ENCODE data around the gene UCN. TPM values are rescaled to one million over a fixed set of nuclear protein-coding genes. Genes with fewer than 3 reads are reported as not detected.
"Not testable (repeated sequence)": the region's sequence is repeated elsewhere in the genome, so short reads cannot be mapped to it uniquely, and the experiment has no call there.

Gene UCN
- total RNA-seq, 1 donor from 2014 or later = 0.84 TPM

DNA sequence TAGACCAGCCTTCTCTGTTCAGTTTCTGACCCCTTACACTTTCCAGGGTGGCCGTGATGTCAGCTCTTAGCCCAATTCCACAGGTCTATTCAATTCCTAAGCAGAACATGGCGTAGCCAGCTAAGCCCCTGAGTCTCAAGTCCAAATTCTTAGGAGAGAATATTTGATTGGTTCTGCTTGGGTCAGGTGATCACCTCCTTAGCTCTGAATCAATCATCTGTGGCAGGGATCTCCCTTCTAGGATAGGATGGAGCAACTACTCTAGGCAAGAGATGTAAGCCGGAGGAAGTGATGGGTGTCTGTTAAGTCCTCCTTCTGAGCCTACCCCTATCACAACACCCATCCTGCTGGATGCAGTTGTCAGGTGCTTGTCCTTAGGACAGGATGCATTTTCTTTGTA lies 11.1 kb downstream of the UCN start:
- intact Hi-C loops (cut with DNase I) = no loop called here
- no peak for DNase-seq (ENCODE audit: missing footprints)
- ATAC-seq = no peak

- intact Hi-C loops (cut with DNase I) = no loop called here
- DNase-seq (ENCODE audit: missing footprints) = no peak
Observed at GRCh38 chr2:27296481-27296880, 11.8 kb downstream of the UCN start.

DNA sequence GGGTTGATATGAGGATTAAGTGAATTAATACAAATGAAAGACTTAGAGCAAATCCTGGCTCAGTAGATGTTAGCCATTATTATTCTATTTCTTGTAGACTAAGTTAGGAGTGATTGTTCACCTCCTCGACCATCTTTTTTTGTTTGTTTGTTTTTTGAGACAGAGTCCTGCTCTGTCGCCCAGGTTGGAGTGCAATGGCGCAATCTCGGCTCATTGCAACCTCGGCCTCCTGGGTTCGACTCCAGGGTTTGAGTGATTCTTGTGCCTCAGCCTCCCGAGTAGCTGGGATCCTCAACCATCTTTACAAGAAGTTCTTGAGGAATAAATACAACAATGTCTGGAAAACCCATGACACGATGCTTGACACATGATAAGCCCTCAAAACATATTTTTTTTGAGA lies 13.3 kb downstream of the UCN start:
- no peak for DNase-seq (ENCODE audit: missing footprints)
- ATAC-seq = no peak
- intact Hi-C loops (cut with DNase I) = no loop called here

More at GRCh38 chr2:27296481-27296880, 11.8 kb downstream of the UCN start:
- ATAC-seq = no peak

DNA sequence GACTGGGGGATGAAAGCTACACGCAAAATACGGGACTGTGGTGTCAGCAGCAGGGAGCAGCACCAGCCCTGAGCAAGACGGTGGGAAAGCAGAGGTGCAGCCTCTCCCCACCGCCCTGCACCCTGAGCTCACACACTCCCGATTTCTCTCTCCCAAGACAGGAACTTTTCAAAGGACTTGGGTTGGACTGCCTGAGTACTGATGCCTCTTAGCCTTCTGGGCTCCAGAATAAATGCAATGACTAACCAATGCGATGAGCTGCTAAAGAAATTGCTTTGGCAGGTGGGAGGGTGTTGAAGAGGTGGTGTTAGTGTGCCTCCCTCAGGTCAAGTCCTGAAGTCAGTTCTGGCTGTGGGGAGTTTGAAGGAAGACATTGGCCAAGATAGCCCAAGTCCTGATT lies 16.4 kb downstream of the UCN start:
- intact Hi-C loops (cut with DNase I) = no loop called here
- DNase-seq (ENCODE audit: missing footprints) = no peak
- ATAC-seq = no peak

DNA sequence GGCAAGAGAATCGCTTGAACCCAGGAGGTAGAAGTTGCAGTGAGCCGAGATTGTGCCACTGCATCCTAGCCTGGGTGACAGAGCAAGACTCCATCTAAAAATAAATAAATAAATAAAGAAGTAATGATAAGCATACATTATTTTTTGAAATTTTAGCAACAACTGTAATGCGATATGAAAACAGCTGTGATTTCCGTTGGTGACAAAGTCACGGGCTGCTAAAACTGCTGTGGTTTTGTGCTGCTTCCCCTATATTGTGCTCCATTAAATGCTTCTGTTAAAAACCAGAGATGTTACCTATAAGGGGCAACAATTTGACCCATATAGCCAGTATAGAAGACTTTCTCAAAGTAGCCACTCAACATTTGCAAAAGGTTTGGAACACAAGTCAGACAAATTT lies 17.7 kb downstream of the UCN start:
- ATAC-seq = no peak
- no peak for DNase-seq (ENCODE audit: missing footprints)
- intact Hi-C loops (cut with DNase I) = no loop called here

DNA sequence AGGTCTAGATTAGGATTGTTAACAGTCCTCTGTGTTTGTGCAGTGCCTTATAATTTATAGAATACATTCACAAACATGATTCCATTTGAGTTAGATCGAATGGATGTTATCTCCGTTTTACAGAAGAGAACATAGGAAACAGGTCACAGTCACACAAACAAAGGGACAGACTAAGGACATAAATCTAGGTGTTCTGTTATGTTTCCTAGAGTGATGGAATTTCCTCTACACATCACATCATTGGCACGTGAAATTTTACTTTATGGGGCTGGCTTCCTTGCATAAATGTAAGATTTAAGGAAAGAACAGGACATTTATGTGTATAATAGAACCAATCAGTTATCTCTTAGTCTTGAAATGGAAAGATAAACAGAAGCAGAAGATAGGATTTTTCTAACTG lies 19.6 kb downstream of the UCN start:
- no peak for DNase-seq (ENCODE audit: missing footprints)
- no peak for ATAC-seq
- intact Hi-C loops (cut with DNase I) = no loop called here

GRCh38 chr2:27285481-27285880 lies 22.8 kb downstream of the UCN start:
- intact Hi-C loops (cut with DNase I) = no loop called here
- DNase-seq (ENCODE audit: missing footprints) (no peak), ATAC-seq (no peak)

GRCh38 chr2:27284996-27285395 lies 23.2 kb downstream of the UCN start:
- no peak for ATAC-seq
- intact Hi-C loops (cut with DNase I) = loop anchor here (5.0 kb wide), 1 partner anchor 188 kb away; no protein-coding TSS in a partner anchor
- DNase-seq (ENCODE audit: missing footprints) = no peak

DNA sequence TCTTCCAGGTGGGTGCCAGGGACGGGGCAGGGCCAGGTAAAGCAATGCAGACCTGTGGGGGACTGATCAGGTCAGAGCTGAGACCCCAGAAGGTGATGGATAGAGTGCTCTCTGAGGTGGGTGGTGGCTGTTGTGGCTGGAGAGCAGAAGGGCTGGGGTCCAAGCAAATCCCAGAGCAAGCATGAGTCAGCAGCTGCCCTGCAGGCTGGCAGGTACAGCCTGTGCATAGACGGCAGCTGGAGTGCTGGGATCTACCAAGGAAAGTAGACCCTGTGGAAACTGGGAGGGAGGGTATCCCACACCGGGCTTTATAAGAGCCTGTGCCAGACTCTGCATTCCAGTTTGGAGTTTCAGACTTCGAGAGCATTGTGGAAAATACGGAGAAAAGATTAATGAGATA lies 25.4 kb downstream of the UCN start:
- intact Hi-C loops (cut with DNase I) = loop anchor here (1.0 to 5.0 kb wide), 2 partner anchors 40 to 186 kb away; partner anchors contain the start of gene MPV17
- DNase-seq (ENCODE audit: missing footprints) (no peak), ATAC-seq (peak; percentile 70)

DNA sequence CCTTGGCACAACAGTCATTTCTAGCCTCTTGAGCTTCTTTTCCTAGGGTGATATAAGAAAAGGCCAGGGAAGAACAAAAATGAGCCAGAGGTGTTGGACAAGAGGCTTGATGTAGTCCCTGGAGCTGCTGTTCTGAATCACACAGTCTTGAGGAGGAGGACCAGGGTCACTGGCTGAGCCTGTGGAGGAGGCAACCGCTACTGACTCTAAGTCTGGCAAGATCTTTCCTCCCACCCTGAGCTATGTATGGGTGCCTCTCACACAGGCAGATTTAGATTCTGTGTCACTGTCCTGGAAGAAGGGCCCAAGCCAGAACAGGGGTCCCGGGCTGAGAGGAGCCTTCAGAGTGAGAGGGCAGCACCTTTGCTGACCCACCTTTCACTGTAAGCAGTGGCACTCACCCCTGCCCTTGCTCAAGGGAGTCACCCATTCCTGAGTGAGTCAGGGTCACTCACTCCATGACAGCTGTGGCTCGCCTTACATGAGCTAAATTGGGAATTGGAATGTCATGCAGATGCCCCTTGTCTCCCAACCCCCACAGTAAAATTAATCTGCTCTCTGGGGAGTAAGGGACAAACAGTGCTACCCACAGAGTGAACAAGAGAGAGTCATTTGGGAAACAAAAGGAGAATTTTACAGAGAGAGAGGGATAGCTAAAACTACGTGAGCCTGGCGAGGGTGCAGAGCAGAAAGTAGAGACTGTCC lies 26.2 kb downstream of the UCN start, which contains the start of gene TRIM54:
Gene TRIM54, plus strand, starts transcription at position 575 of the 705 bp plus-strand sequence. CDS start 303 bp downstream, outside the sequence.
- ATAC-seq = peak; percentile 87
- intact Hi-C loops (cut with DNase I) = loop anchor here (1.0 to 5.0 kb wide), 3 partner anchors 17 to 185 kb away; partner anchors contain the start of gene MPV17
- no peak for DNase-seq (ENCODE audit: missing footprints)

- peak; percentile 29 for ATAC-seq
- intact Hi-C loops (cut with DNase I) = loop anchor here (2.0 to 5.0 kb wide), 2 partner anchors 17 to 184 kb away; no protein-coding TSS in a partner anchor
- DNase-seq (ENCODE audit: missing footprints) = no peak
Observed at GRCh38 chr2:27281442-27281841, 26.8 kb downstream of the UCN start.

GRCh38 chr2:27280826-27281225 lies 27.4 kb downstream of the UCN start:
- intact Hi-C loops (cut with DNase I) = loop anchor here (1.0 to 5.0 kb wide), 3 partner anchors 16 to 184 kb away; no protein-coding TSS in a partner anchor
- no peak for ATAC-seq
- DNase-seq (ENCODE audit: missing footprints) = no peak

DNA sequence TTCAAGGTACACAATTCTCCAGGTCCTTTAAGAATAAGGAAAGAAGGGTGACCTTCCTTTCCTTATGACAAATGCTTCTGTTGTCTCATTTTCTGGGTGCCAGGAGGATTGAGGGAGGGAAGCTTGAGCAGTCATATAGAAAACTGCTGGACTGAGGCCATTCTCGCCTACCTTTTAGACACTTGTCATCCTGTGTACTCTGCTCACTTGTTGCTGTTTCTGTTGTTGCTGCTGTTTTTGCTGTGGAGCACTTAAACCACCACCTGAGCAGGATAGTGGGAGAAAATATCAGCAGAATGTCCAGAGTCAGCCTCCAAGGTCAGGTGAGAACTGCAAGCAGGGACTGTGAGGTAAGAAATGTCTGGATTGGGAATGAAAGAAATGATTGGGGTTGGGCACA lies 30.2 kb downstream of the UCN start:
- ATAC-seq (no peak), DNase-seq (ENCODE audit: missing footprints) (no peak)
- intact Hi-C loops (cut with DNase I) = no loop called here

- DNase-seq (ENCODE audit: missing footprints) (no peak), ATAC-seq (no peak)
- intact Hi-C loops (cut with DNase I) = no loop called here
Observed at GRCh38 chr2:27275211-27276150, 32.8 kb downstream of the UCN start, which contains the start of gene DNAJC5G. Gene DNAJC5G, plus strand, starts transcription at chr2:27275433. Its CDS starts 1,296 bp downstream, at chr2:27276729.

DNA sequence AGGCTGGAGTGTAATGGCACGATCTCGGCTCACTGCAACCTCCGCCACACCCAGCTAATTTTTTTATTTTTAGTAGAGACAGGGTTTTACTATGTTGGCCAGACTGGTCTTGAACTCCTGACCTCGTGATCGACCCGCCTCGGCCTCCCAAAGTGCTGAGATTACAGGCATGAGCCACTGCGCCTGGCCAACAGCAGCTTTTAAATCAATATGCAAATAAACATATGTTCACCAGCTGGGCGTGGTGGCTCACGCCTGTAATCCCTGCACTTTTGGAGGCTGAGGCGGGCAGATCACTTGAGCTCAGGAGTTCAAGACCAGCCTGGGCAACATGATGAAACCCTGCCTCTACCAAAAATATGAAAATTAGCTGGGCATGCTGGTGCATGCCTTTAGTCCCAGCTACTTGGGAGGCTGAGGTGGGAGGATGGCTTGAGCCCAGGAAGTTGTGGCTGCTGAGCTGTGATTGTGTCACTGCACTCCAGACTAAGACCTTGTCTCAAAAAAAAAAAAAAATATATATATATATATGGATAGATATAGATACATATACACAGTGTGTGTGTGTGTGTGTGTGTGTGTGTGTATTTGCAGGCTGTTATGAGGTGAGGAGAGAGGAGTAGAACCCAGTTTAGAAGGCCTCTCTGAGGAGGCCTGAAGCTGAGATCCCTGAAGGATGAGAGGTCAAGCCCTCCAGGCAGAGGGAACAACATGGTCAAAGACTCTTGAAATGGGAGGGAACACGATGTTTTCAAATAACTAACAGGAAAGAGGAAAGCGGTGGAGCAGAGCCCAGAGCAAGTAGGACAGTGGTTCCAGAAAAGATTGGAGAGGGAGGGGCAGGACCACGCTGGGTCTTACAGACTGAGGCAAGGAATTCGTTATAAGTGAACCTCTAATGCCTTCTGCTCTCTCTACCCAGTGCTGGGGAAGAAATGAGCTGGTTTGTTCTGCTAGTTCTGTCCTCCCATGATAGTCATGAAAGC lies 35.4 kb downstream of the UCN start:
- intact Hi-C loops (cut with DNase I); DNase-seq (ENCODE audit: missing footprints): not testable (repeated sequence)
- peak; percentile 14 for ATAC-seq

DNA sequence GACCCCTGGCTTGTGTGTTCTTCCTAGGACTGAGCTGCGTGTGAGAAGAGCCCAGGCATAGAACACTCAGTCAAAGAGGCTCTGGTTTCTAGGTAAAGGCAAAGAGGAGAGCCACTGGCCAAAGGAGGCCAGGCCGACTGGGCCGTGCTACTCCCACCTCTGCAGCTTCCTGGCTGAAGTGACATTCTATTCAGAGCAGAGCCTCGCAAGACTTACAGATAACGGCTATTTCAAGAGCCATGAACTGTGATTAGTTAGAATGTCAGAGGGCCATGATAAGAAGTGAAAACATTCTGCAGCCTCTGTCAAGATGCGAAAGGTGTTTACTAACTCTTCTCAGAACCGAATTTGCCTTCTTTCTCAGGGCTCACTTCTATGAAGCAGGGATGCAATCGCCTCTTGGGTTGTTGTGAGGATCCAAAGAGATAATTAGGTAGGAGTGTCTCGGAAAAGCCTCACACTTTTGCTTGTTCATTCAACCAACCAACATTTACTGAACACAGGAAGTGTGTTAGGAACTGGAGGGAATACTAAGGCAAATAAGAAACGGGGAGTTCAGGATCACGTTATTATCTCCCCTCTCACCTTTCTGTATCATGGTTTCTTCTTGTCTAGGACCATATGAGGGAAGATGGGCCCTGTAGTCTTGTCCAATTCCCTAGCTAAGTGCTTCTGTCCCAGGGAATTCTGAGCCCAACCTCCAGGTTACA lies 36.5 kb downstream of the UCN start:
- ATAC-seq (peak; percentile 90), DNase-seq (ENCODE audit: missing footprints) (no peak)
- intact Hi-C loops (cut with DNase I) = no loop called here

GRCh38 chr2:27270670-27271069 lies 37.6 kb downstream of the UCN start:
- intact Hi-C loops (cut with DNase I) = no loop called here
- DNase-seq (ENCODE audit: missing footprints) (no peak), ATAC-seq (no peak)

DNA sequence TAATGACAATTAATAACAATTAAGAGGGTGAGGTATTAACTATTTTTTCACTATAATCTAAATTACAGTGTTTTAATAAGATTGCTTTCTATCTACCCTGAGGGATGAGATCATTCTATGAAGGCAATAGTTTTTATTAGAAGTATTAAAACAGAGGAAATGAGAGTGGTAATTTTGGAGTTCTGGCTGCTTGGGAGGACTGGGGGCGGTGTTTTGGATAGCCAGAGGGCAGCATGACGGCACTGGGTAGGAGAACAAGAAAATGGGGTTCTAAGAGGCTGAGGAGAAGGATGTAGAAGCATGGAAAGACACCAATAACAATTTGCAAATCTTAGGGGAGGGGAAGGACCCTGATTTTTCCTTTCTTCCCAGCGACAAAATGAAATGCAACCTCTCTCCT lies 38.1 kb downstream of the UCN start:
- no peak for DNase-seq (ENCODE audit: missing footprints)
- intact Hi-C loops (cut with DNase I) = no loop called here

More for the DNA sequence above, 38.1 kb downstream of the UCN start:
- no peak for ATAC-seq

Measured in Right ventricle myocardium inferior (tissue), 1 donor.